ENCODE results near the gene RANBP1. TPM values are rescaled to one million over a fixed set of nuclear protein-coding genes. Genes with fewer than 3 reads are reported as not detected.

Gene RANBP1
- total RNA-seq, 2 donors from 2014 or later = 71.2 to 266 TPM

DNA sequence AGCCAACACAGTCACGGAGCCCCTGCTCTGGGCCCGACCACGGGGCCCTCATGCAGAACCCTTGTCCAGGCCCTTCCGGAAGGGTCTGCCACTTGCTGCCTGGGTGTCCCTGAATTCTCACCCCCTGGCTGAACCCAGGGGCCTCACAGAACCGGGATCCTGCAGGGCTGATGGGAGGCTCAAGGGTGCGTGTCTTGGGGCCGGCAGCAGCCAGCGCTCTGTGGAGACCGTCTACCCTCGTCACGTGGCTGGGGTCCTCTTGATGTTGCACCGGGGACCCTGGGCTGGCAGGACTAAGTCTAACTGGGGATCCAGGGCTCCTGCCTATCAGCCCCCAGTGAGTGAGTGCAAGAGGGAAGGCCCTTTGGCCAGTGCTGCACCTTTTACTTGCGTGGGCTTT is 54.3 kb downstream of the RANBP1 start:
- Histone ChIP-seq H3K4me1 (no peaks in the 10 kb centered on the region), H3K4me3 (no peak overlapping the region), H3K36me3 (no peaks in the 10 kb centered on the region), H3K9ac (ENCODE audit: low read depth in 2 of 2, low read length in 2 of 2) (no peak overlapping the region), H3K27ac (no peak overlapping the region), H3K27me3 (no peaks in the 10 kb centered on the region), H3K9me3 (no peaks in the 10 kb centered on the region)
- no peak for TF ChIP-seq CTCF (IDR thresholded peaks at IDR 0.05)
- intact Hi-C loops (cut with DNase I) = no loop called here
- DNase-seq = no peak

DNA sequence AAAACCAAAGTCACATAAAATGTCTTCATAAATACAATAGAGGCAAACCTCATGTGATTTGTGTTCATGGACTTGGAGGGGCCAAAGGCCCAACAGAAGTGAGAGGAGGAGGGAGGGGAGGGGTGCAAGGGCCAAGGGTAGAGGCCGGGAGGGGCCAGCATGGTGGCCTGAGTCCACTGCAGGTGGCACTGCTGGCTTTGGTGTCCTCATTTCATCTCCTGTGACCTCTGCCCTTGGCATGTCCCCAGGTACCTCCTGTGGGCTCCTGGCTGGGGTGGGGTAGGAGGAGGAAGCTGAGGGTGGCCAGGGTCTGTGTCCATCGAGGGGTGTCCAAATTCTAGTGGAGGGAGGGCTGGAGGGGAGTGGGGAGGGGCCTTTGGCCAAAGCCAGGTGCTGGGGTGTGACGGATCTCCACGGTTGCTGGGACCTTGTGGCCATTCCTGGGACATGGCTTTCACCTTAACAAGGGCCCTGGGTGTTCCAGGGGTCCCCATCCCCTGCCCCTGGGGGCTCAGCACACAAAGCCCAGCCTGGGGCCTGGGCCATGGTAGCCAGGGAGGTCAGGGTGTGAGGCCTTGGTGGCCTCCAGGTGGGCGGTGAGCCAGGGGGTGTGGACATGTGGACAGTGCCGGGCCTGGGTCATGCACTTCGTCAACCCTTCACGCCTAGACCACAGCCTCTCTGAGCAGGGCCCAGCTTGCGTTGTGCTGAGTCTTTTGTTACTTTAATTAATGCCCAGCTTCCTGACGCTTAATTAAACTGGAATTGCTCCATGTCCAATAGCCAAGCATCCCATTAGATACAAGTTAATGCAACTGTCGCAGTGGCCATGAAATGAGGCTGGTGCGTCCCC is 55.6 kb downstream of the RANBP1 start:
- Histone ChIP-seq H3K9me3 (no peaks in the 10 kb centered on the region), H3K36me3 (no peaks in the 10 kb centered on the region), H3K27ac (no peak overlapping the region), H3K4me1 (no peaks in the 10 kb centered on the region), H3K4me3 (no peak overlapping the region), H3K27me3 (no peaks in the 10 kb centered on the region), H3K9ac (ENCODE audit: low read depth in 2 of 2, low read length in 2 of 2) (no peak overlapping the region)
- intact Hi-C loops (cut with DNase I) = no loop called here
- no peak for DNase-seq
- TF ChIP-seq CTCF (IDR thresholded peaks at IDR 0.05) = no peak

DNA sequence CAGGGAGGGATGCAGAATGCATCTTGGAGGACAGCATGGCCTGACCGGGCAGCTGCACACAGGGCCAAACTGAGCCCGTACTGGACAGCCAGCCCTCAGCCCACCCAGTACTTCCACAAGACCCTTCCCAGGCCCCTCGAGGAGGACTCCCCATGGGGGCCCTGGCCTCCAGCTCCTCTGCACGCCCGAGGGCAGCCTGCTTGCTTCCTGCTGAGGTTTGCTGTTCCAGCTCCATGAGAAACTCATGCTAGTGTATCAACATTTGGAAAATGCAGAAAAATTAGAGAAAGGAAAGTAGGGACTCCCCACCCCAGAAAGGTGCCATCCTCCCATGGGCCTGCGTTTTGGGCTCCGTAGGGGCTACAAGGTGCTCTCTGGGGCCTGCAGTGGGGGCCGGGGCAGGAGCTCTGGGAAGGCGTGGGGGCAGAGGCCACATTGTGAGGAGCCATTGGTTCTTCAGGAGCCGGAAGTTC is 56.3 kb downstream of the RANBP1 start:
- intact Hi-C loops (cut with DNase I) = no loop called here
- Histone ChIP-seq H3K9me3 (no peaks in the 10 kb centered on the region), H3K9ac (ENCODE audit: low read depth in 2 of 2, low read length in 2 of 2) (no peak overlapping the region), H3K4me3 (no peak overlapping the region), H3K36me3 (no peaks in the 10 kb centered on the region), H3K27me3 (no peaks in the 10 kb centered on the region), H3K4me1 (no peaks in the 10 kb centered on the region), H3K27ac (no peak overlapping the region)
- no peak for DNase-seq
- TF ChIP-seq CTCF (IDR thresholded peaks at IDR 0.05) = no peak

- intact Hi-C loops (cut with DNase I) = no loop called here
- DNase-seq = no peak
These were observed 57.3 kb downstream of the RANBP1 start for GRCh38 chr22:20173246-20173645.

GRCh38 chr22:20173772-20174171 is 57.9 kb downstream of the RANBP1 start:
- H3K27ac ChIP-seq = no peak overlapping the region
- no peak overlapping the region for H3K4me3 ChIP-seq
- H3K27me3 ChIP-seq = no peaks in the 10 kb centered on the region
- H3K9me3 ChIP-seq = no peaks in the 10 kb centered on the region
- H3K9ac ChIP-seq (ENCODE audit: low read depth in 2 of 2, low read length in 2 of 2) = no peak overlapping the region
- no peak for TF ChIP-seq CTCF (IDR thresholded peaks at IDR 0.05)
- DNase-seq = no peak
- no peaks in the 10 kb centered on the region for H3K36me3 ChIP-seq
- no peaks in the 10 kb centered on the region for H3K4me1 ChIP-seq
- intact Hi-C loops (cut with DNase I) = no loop called here

More at GRCh38 chr22:20173246-20173645, 57.3 kb downstream of the RANBP1 start:
- TF ChIP-seq CTCF (IDR thresholded peaks at IDR 0.05) = no peak
- Histone ChIP-seq H3K9me3 (no peaks in the 10 kb centered on the region), H3K27ac (no peak overlapping the region), H3K36me3 (no peaks in the 10 kb centered on the region), H3K4me3 (no peak overlapping the region), H3K9ac (ENCODE audit: low read depth in 2 of 2, low read length in 2 of 2) (no peak overlapping the region), H3K27me3 (no peaks in the 10 kb centered on the region), H3K4me1 (no peaks in the 10 kb centered on the region)
